ENCODE results near the gene SOD1.

Gene SOD1

GRCh38 chr21:31710586-31710985, 51.1 kb downstream of the SOD1 start:
- peaks cover 10% of the 10 kb centered on the region for H3K4me1 ChIP-seq

GRCh38 chr21:31711326-31711725, 51.8 kb downstream of the SOD1 start:
- Histone ChIP-seq H3K36me3 (no peaks in the 10 kb centered on the region; the same call in 1 of the 2 replicates), H3K4me1 (peaks cover 15% of the 10 kb centered on the region), H3K9me3 (no peaks in the 10 kb centered on the region), H3K27me3 (no peaks in the 10 kb centered on the region), H3K4me3 (ENCODE audit: low read depth, low read length) (no peak overlapping the region)
- TF ChIP-seq CTCF (IDR thresholded peaks at IDR 0.05; ENCODE audit: low read depth, low read length): no peak
- DNase-seq: no peak

More at GRCh38 chr21:31710586-31710985, 51.1 kb downstream of the SOD1 start:
- Histone ChIP-seq H3K4me3 (ENCODE audit: low read depth, low read length) (no peak overlapping the region), H3K27me3 (no peaks in the 10 kb centered on the region), H3K9me3 (no peaks in the 10 kb centered on the region), H3K36me3 (no peaks in the 10 kb centered on the region; the same call in 1 of the 2 replicates)
- no peak for TF ChIP-seq CTCF (IDR thresholded peaks at IDR 0.05; ENCODE audit: low read depth, low read length)
- no peak for DNase-seq

GRCh38 chr21:31711745-31712285, 52.3 kb downstream of the SOD1 start:
- Histone ChIP-seq H3K4me3 (ENCODE audit: low read depth, low read length) (no peak overlapping the region), H3K9me3 (no peaks in the 10 kb centered on the region), H3K36me3 (no peaks in the 10 kb centered on the region; the same call in 1 of the 2 replicates), H3K4me1 (peaks cover 15% of the 10 kb centered on the region), H3K27me3 (no peaks in the 10 kb centered on the region)
- no peak for DNase-seq
- no peak for TF ChIP-seq CTCF (IDR thresholded peaks at IDR 0.05; ENCODE audit: low read depth, low read length)

- peaks cover 15% of the 10 kb centered on the region for H3K4me1 ChIP-seq
Observed at GRCh38 chr21:31713115-31713514, 53.6 kb downstream of the SOD1 start.

GRCh38 chr21:31713973-31714740, 54.7 kb downstream of the SOD1 start:
- no peaks in the 10 kb centered on the region for H3K36me3 ChIP-seq
- H3K27me3 ChIP-seq: no peaks in the 10 kb centered on the region
- H3K9me3 ChIP-seq: no peaks in the 10 kb centered on the region
- DNase-seq: no peak
- peaks cover 15% of the 10 kb centered on the region for H3K4me1 ChIP-seq
- TF ChIP-seq CTCF (IDR thresholded peaks at IDR 0.05; ENCODE audit: low read depth, low read length): no peak
- no peak overlapping the region for H3K4me3 ChIP-seq (ENCODE audit: low read depth, low read length)

More at GRCh38 chr21:31713115-31713514, 53.6 kb downstream of the SOD1 start:
- H3K9me3 ChIP-seq: no peaks in the 10 kb centered on the region
- DNase-seq: no peak
- no peaks in the 10 kb centered on the region for H3K27me3 ChIP-seq
- no peaks in the 10 kb centered on the region; the same call in 1 of the 2 replicates for H3K36me3 ChIP-seq
- no peak for TF ChIP-seq CTCF (IDR thresholded peaks at IDR 0.05; ENCODE audit: low read depth, low read length)
- H3K4me3 ChIP-seq (ENCODE audit: low read depth, low read length): no peak overlapping the region
